Measurements from ENCODE around the gene FGD1. TPM values are rescaled to one million over a fixed set of nuclear protein-coding genes. Genes with fewer than 3 reads are reported as not detected.

Gene FGD1
- total RNA-seq, 1 experiment from 2014 or later, result 36.3 TPM

DNA sequence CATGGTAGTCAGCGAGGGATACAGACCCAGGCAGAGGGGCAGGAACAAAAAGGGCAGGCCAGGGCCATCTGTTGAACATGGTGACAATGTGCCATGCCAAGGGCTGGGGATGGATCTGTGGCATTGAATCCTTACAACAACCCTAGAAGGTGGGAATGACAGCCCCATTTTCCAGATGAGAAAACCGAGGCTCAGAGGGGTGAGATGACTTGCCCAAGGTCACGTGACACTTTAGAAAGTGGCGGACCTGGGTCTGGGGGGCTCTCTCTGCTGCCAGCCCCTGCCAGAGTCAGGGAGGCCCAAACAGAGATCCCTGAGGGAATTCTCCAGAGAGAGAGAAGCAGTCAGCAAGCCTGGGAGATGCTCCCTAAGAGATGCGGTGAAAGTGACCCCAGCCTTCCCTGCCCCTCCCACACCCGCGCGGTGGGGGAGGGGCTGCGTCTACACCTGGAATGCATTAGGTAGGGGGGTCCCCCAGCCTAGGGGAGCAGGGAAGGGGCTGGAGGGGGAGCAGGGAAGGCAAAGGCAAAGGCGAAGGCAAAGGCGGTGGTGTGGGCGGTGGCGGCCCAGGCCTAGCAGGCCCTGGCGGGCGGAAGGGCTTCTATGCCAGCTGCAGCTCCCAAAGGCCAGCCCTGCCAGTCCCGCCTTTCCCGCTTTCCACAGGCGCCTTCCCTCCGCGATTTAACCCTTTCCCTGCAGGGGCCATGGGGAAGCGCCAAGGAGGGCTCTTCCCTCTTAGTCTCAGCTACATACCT lies 13.0 kb downstream of the FGD1 start:
- DNase-seq (ENCODE audit: low spot score) (peak; percentile 31), ATAC-seq (peak; percentile 17)
- ChIA-PET POLR2A (interaction anchor here (1.5 kb wide), 1 partner anchor 12 kb away, joined by 4 read pairs; no protein-coding TSS in a partner anchor), CTCF (interaction anchor here (0.6 to 0.9 kb wide), 7 partner anchors 9 to 299 kb away, joined by 3 to 6 read pairs (median 3); partner anchors contain the start of gene GNL3L)
- peaks cover 66% of the 10 kb centered on the region for H3K4me1 Mint-ChIP-seq
- TF ChIP-seq ZNF317 (CRISPR knock-in tag; IDR thresholded peaks at IDR 0.05; ENCODE audit: borderline replicate concordance, low read depth) (no peak), HMGA2 (CRISPR knock-in tag; IDR thresholded peaks at IDR 0.05) (no peak), NR3C1 (CRISPR knock-in tag; conservative IDR thresholded peaks at IDR 0.05; ENCODE audit: low read depth) (no peak), FOXK1 (CRISPR knock-in tag; IDR thresholded peaks at IDR 0.05) (0 out of 2 replicates have a peak, but pooled peaks have one; percentile 21), GTF2I (CRISPR knock-in tag; conservative IDR thresholded peaks at IDR 0.05) (peak; percentile 73; the same call in 1 of the 2 replicates), TEAD4 (CRISPR knock-in tag; IDR thresholded peaks at IDR 0.05) (no peak)
- TF ChIP-seq, protein P1, sequence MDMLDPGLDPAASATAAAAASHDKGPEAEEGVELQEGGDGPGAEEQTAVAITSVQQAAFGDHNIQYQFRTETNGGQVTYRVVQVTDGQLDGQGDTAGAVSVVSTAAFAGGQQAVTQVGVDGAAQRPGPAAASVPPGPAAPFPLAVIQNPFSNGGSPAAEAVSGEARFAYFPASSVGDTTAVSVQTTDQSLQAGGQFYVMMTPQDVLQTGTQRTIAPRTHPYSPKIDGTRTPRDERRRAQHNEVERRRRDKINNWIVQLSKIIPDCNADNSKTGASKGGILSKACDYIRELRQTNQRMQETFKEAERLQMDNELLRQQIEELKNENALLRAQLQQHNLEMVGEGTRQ (CRISPR knock-in tag; IDR thresholded peaks at IDR 0.05), result peak; percentile 28; the same call in 1 of the 2 replicates
- TF ChIP-seq, protein P2, sequence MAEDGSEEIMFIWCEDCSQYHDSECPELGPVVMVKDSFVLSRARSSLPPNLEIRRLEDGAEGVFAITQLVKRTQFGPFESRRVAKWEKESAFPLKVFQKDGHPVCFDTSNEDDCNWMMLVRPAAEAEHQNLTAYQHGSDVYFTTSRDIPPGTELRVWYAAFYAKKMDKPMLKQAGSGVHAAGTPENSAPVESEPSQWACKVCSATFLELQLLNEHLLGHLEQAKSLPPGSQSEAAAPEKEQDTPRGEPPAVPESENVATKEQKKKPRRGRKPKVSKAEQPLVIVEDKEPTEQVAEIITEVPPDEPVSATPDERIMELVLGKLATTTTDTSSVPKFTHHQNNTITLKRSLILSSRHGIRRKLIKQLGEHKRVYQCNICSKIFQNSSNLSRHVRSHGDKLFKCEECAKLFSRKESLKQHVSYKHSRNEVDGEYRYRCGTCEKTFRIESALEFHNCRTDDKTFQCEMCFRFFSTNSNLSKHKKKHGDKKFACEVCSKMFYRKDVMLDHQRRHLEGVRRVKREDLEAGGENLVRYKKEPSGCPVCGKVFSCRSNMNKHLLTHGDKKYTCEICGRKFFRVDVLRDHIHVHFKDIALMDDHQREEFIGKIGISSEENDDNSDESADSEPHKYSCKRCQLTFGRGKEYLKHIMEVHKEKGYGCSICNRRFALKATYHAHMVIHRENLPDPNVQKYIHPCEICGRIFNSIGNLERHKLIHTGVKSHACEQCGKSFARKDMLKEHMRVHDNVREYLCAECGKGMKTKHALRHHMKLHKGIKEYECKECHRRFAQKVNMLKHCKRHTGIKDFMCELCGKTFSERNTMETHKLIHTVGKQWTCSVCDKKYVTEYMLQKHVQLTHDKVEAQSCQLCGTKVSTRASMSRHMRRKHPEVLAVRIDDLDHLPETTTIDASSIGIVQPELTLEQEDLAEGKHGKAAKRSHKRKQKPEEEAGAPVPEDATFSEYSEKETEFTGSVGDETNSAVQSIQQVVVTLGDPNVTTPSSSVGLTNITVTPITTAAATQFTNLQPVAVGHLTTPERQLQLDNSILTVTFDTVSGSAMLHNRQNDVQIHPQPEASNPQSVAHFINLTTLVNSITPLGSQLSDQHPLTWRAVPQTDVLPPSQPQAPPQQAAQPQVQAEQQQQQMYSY (CRISPR knock-in tag; IDR thresholded peaks at IDR 0.05), result peak; percentile 46; the same call in 1 of the 2 replicates
- H3K36me3 Mint-ChIP-seq, result no peaks in the 10 kb centered on the region
- peak overlapping the region; percentile 89 for H3K27ac Mint-ChIP-seq
- H3K9me3 Mint-ChIP-seq, result no peaks in the 10 kb centered on the region
- no peaks in the 10 kb centered on the region for H3K27me3 Mint-ChIP-seq (ENCODE audit: low read depth)
- H3K4me3 Mint-ChIP-seq, result peak overlapping the region; percentile 55

DNA sequence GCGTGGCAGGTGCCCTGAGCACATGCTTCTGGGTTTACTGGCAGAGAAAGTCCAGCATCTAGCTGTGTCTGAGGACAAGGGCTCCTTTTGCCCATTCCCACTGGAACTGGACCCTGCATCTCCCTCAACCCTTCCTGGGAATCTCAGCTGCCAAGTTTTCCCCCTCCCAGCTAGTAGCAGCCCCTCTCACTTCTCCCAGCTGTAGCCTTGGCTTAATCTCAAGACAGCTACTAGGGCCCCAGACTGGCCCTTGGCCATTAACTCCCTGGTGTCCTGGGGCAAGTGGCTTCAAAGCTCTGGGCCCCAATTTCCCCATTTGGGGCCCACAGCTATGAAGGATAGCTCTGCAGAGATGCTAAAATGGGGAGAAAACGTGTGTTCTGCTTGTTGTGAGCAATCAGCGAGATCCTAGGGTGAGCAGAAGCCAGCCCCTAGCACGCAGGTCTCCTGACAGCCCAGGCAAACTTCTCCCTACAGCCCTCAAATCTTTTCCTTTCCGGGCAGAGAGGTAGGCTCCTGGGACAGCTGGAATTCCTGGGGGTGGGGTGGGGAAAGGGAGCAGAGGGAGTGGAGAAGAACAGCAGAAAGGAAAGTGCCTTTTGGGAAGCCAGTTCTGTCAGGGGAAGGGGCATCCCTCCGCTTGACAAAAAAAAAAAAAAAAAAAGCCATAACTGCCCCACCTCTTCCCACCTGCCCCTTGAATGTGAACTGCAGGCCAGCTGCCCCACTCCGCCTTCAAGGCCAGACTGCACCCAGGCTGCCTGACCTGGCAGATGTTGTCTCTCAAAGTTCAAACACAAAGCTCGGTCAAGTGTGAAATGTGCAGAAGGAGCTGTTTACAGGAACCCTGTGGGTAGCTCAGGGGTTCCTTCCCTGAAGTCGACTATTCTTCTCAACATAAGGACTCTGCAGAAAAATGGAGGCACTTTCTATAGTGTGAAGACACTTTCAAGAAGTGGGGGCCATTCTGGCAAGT lies 16.6 kb downstream of the FGD1 start:
- ATAC-seq (peak; percentile 62), DNase-seq (ENCODE audit: low spot score) (peak; percentile 63)
- Mint-ChIP-seq H3K4me3 (peak overlapping the region; percentile 40), H3K27ac (peak overlapping the region; percentile 91), H3K4me1 (peaks cover 58% of the 10 kb centered on the region), H3K36me3 (no peaks in the 10 kb centered on the region), H3K9me3 (no peaks in the 10 kb centered on the region), H3K27me3 (ENCODE audit: low read depth) (no peaks in the 10 kb centered on the region)
- TF ChIP-seq TEAD1 (CRISPR knock-in tag; IDR thresholded peaks at IDR 0.05), result peak; percentile 84; the same call in 1 of the 2 replicates
- TF ChIP-seq, protein P3, sequence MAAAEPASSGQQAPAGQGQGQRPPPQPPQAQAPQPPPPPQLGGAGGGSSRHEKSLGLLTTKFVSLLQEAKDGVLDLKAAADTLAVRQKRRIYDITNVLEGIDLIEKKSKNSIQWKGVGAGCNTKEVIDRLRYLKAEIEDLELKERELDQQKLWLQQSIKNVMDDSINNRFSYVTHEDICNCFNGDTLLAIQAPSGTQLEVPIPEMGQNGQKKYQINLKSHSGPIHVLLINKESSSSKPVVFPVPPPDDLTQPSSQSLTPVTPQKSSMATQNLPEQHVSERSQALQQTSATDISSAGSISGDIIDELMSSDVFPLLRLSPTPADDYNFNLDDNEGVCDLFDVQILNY (CRISPR knock-in tag; IDR thresholded peaks at IDR 0.05), result no peak
- TF ChIP-seq TEAD4 (CRISPR knock-in tag; IDR thresholded peaks at IDR 0.05), result peak; percentile 96
- TF ChIP-seq IRF2 (CRISPR knock-in tag; IDR thresholded peaks at IDR 0.05; ENCODE audit: borderline replicate concordance, low read depth), result no peak
- no peak for TF ChIP-seq CREM (CRISPR knock-in tag; IDR thresholded peaks at IDR 0.05)
- ChIA-PET POLR2A (interaction anchor here (0.7 to 1.4 kb wide), 3 partner anchors 49 to 69 kb away, joined by 3 to 6 read pairs (median 4); partner anchors contain the start of gene GNL3L), CTCF (interaction anchor here (0.7 to 1.2 kb wide), 3 partner anchors 32 to 363 kb away, joined by 3 to 5 read pairs (median 3); no protein-coding TSS in a partner anchor)

Data from WTC11 (cell line).